Left renal pelvis (tissue), 4 donors: ENCODE data around the gene MSL3B.

ENCODE experiments used
- DNase-seq, 4 donors: peaks; one replicate each; pipeline ENCODE4 v3.0.0-alpha.2; 2013; ENCODE audit warnings: low read depth in 4 of 4, low spot score in 3 of 4

Gene MSL3B

GRCh38 chr2:233835230-233836186 is 32.7 kb downstream of the MSL3B start:
- no peak for DNase-seq

- DNase-seq: no peak
Observed at GRCh38 chr2:233833345-233833744, 34.8 kb downstream of the MSL3B start.

- DNase-seq: no peak
Observed at GRCh38 chr2:233832869-233833311, 35.3 kb downstream of the MSL3B start.

DNA sequence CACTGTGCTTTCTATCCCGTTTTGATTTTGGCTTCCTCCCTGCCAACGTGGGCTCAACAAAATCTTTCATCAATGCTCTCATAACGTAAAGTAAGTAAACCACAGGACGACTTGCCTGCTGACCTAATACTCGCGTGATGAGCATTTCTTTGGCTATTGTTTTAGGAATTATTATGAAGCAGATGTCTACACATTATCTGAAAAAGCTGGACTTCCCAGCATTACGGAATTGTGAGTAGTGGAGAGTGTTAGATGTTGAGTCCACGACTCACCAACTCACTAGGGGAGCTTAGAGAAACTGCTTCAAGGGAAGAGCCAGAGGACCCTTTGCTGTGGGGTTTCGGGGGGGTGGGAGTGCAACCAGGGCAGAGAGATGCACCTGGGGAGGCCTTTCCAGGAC is 35.8 kb downstream of the MSL3B start:
- no peak for DNase-seq

DNA sequence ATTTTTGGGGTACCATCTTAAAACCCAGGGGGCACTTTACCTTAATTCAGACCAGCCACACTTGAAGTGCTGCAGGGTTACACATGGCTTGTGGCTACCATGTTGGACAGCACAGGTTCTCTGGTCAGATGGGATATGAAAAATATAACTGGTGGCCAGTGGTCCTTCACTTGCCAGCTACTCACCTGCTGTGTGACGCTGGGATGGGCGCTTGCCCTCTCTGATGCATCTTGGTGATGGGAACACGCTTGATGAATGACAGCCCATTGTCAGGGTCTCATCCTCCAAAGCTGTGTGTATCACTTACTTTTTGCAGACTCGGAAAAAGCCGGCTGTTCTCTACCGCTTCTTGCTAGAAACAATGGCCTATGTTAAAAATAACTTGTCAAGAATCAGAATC is 36.3 kb downstream of the MSL3B start:
- no peak for DNase-seq

DNA sequence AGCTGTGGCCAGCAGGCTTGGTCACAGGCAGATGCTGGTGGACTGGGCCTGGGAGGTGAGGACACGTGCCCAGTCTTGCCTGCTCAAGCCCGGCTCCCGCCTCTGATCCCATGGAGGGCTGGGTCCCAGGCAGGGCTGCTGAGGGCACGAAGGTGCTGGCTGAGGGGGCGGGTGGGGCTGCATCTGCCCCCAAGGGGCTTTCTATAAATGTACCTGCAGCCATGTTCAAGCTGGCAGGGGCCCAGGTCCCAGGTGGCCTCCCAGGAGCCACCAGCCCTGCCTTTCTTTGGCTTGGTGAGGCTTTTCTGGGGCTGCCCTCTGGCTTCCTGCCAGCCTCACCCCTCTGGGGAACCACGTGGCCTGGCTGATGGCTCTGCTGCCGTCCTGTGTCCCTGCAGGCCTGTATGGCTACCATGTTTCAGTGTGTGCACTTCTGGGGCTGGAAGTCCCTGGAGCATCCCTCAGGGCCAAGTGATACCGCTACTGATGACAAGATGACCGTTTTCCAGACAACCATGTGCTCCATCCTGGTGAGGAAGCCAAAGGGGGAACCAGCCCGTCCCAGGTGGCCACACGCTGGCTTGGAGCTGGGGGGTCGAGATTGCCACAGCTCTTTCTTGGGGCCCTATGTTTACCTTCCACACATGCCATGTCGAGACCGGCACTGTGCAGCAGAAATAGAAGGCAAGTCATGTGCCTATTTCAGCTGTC is 37.0 kb downstream of the MSL3B start:
- no peak for DNase-seq

- DNase-seq: no peak
Observed at GRCh38 chr2:233830111-233830802, 37.9 kb downstream of the MSL3B start.

DNA sequence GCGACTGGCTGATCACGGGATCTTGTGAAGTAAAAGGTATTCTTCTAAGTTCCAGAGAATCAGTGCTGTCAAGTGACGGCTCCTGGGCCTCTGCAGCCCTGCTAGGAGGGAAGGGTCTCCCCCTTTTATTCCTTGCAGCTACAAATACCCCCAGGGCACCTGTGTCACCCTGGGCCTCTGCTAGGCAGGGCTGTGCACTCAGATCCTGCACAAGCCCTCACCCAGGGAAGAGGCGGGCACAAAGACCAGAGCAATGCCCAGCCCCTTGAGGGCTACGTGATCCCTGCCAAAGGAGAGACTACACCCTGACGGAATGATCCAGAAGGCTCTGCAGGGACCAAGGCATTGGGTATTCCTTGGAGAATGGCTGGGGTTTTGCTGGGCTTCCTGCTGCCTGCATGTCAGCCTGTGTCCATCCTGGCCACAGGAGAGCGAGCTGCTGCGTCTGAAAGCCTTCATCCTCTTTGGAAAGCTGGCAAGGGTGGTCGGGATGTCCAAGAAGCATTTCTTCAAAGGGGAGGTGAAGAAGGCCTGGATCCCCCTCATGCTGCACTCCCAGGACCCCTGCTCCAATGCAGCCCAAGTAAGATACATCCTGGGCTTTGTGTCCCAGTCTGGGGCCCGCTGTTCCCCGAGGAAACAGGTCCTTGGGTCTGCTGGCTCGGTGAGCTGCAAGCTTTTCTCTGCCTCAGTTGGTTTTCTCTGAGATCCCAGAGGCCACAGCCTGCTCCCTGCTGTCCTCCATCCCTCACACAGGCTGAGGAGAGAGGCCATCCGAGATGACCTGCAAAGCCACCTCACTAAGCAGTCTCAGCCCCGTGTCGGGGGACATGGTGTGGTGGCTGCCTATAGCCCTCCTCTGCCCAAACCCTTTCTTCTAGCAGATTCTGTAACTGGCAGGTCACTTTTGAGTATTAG is 38.7 kb downstream of the MSL3B start:
- no peak for DNase-seq

GRCh38 chr2:233828546-233829192 is 39.5 kb downstream of the MSL3B start:
- DNase-seq: no peak

- no peak for DNase-seq
Observed at GRCh38 chr2:233824373-233824772, 43.8 kb downstream of the MSL3B start.

DNA sequence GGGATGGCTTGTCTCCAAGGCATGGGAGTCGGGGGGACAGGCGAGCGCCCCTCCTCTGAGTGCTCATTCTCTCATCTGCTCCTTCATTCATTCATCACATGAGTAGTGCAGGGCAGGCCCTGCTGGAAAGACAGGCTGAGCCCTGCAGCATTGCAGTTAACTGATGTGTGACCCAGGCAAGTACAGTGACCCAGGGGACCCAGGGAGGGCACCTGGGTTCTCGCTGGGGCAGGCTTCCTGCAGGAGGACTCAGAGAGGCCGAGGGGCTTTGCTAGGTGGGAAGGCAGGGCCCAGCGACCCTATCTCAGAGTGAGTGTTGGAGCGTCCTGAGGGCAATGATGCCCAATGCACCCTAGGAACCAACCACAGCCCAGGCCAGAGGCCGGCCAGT is 44.5 kb downstream of the MSL3B start:
- no peak for DNase-seq

DNA sequence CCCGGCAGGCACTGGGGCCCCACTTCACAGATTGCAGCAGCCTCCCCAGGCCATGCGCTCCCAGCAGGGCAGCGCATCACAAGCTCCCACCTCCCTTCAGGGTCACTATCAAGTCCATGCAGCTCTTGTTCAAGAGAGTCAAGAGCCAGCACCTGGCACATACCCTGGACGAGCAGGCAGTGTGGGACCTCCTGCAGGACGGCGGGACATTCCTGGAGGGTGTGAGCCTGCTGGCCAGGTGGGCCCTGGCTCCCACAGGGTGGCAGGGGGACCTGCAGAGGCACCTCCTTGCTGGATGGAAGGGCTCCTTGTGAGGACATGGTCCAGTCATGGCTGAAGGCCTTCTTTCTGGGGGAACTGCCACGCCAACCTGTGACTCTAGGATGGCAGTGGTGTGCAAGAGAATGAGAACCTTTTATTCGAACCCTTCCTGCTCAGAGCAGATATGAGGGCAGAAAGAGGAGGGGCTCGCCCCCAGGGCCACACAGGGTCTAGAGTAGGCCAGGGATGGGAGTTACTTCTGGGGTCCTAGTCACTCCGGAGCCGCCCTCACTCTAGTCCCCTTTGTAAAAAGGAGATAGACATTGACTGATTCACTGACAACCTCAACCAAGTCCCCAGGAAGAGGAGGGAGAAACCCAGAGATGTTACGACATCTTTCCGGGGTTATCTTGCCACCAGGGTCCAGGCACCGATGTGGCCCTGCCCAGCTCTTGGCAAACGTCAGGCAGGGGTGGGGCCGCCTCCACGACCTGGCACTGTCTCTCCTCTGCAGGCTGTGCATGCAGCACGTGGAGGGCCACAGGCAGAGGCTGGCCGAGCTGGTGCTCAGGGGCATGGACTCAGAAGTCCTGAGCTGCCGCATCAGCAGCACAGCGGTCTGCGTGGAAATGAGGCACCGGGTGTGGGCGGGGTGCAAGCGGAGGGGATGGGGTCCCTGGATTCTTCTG is 45.1 kb downstream of the MSL3B start:
- DNase-seq: no peak

GRCh38 chr2:233822101-233822771 is 46.0 kb downstream of the MSL3B start:
- DNase-seq: no peak

- no peak for DNase-seq
Observed at GRCh38 chr2:233821709-233822100, 46.5 kb downstream of the MSL3B start.

- no peak for DNase-seq
Observed at GRCh38 chr2:233821196-233821595, 47.0 kb downstream of the MSL3B start.

DNA sequence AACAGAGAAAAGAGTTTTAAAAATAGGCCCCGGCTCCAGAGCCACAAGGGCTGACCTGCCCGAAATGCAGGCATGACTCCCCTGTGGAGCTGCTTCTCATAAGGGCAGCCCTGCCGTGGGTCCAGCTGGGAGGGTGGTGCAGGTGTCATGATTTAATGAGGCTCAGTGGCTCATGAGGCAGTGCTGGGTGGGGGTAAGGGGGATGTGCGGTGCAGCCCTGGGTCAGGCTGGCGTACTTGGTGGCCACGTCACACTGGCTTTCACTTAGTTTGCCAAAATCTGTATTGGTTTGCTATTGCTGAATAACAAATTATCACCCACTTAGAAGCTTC is 47.4 kb downstream of the MSL3B start:
- DNase-seq: no peak

DNA sequence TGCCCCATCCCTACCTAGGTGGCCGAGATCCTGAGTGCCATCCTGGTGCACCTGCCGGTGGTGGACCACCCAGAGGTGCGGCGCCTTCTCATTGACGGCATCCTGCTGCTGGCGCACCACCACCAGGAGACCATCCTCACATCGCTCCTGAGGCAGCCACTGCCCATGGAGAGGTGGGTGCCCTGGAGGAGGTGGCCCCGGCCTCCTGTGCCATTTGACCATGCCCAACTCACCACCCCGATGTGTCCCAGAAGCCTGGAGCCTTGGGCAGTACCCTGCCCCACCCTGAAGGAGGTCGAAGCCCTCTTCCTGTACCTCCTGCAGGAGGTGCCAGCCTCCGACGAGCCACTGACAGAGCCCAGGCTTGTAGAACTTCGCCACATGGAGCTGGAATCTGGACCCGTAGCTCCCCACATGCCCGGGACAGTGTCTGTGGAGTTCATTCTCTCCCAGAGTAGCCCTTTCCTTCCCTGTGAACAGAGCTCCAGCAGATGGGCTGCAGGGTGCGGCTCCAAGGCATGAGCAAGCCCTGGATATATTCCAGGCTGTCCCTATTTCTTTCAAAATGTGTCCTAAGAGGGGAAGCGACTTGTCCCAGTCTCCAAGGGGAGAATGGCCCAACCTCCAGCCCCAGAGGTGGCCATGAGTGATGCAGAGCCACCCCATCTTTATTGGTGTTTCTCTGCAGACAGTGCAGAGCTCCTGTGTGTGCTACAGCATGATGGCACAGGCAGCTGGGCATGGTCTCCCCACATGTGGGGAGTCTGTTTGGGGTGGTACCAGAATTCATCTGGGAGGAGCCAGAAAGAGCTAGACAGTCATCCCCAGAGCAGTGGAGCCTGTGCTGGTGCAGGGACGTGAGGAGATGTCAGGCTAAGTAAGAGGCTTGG is 48.1 kb downstream of the MSL3B start:
- no peak for DNase-seq
